Prostate gland (tissue), 2 donors: Measurements from ENCODE around the gene SETD9. TPM values are rescaled to one million over a fixed set of nuclear protein-coding genes. Genes with fewer than 3 reads are reported as not detected.

ENCODE experiments used
- DNase-seq: peaks from one replicate; pipeline ENCODE4 v3.0.0-alpha.2; 2019; ENCODE audit warnings: low spot score
- H3K27ac ChIP-seq, 2 donors: fragments of 200-600 bp; sonication (generic); 2 replicates each; pipeline ENCODE4 v1.5.1; 2017 to 2019
- H3K27me3 ChIP-seq: fragments of 200-600 bp; sonication (generic); replicated peaks from 2 replicates; pipeline ENCODE4 v1.5.1; 2019; ENCODE audit not compliant: insufficient read depth
- H3K36me3 ChIP-seq, 2 donors: fragments of 200-600 bp; sonication (generic); 1 replicate in 1 of 2; 2 replicates in 1 of 2; pipeline versions ENCODE4 v1.5.1 to v1.8.1; 2017 to 2019
- H3K4me1 ChIP-seq: fragments of 200-600 bp; sonication (generic); replicated peaks from 2 replicates; pipeline ENCODE4 v1.5.1; 2019
- H3K4me3 ChIP-seq, 2 donors: fragments of 200-600 bp; sonication (generic); 2 replicates each; pipeline ENCODE4 v1.5.1; 2017 to 2019
- H3K9me3 ChIP-seq: fragments of 200-600 bp; sonication (generic); 2 replicates; pipeline ENCODE4 v1.5.1; 2017
- CTCF ChIP-seq, 4 experiments: fragments of 200-600 bp in 2 of 4; fragments of 450-650 bp in 2 of 4; sonication (generic) in 2 of 4; IDR thresholded peaks; 1 replicate in 3 of 4; 2 replicates in 1 of 4; pipeline ENCODE4 v1.5.1; 2016 to 2019; ENCODE audit warnings: antibody characterized with exemption in 4 of 4, mild to moderate bottlenecking in 2 of 4, moderate library complexity in 2 of 4
- POLR2A ChIP-seq: fragments of 450-650 bp; IDR thresholded peaks from one replicate; pipeline ENCODE4 v1.6.1; 2016; ENCODE audit warnings: antibody characterized with exemption, mild to moderate bottlenecking
- POLR2AphosphoS5 ChIP-seq: sonication (generic); formaldehyde crosslinking; IDR thresholded peaks from one replicate; pipeline ENCODE4 v1.6.1; 2017; ENCODE audit warnings: antibody characterized with exemption
- WGBS: methylation state at CpG from one replicate; pipeline ENCODE4 v1.1.5; 2018; 5-methylcytosine and 5-hydroxymethylcytosine counted together
- intact Hi-C: fragments of 100-400 bp; cut with DNase I; formaldehyde crosslinking; loops from one replicate; pipeline ENCODE4 v1.14.2; 2022
- total RNA-seq, 2 donors: library from RNA; depleted of rRNA; stranded (reverse); fragments of >200 nt; gene quantifications; one replicate each; pipeline ENCODE4 v1.1.0, GENCODE V29; 2016

The SETD9 gene
- total RNA-seq, 2 donors from 2014 or later = 10.7 to 20.3 TPM

GRCh38 chr5:56919942-56920662 is 10.7 kb downstream of the SETD9 start:
- intact Hi-C loops = no loop called here
- H3K4me3 ChIP-seq = no peak overlapping the region
- peaks cover 0 to 5% of the 10 kb centered on the region in 2 donors for H3K36me3 ChIP-seq
- no peaks in the 10 kb centered on the region for H3K9me3 ChIP-seq
- H3K27ac ChIP-seq = no peak overlapping the region
- DNase-seq = no peak
- H3K4me1 ChIP-seq = no peaks in the 10 kb centered on the region
- 84% methylated on average over 1 of the region's 1 CpG for WGBS
- no peak for TF ChIP-seq POLR2A
- no peak for TF ChIP-seq CTCF (IDR thresholded peaks at IDR 0.05)
- no peak for TF ChIP-seq POLR2AphosphoS5
- no peaks in the 10 kb centered on the region for H3K27me3 ChIP-seq

- Histone ChIP-seq H3K27me3 (no peaks in the 10 kb centered on the region), H3K4me3 (no peak overlapping the region), H3K27ac (no peak overlapping the region), H3K4me1 (no peaks in the 10 kb centered on the region), H3K36me3 (peaks cover 0 to 5% of the 10 kb centered on the region in 2 donors), H3K9me3 (no peaks in the 10 kb centered on the region)
- intact Hi-C loops = no loop called here
- DNase-seq = no peak
- TF ChIP-seq CTCF (IDR thresholded peaks at IDR 0.05) (no peak), POLR2A (no peak), POLR2AphosphoS5 (no peak)
- WGBS = 95% methylated on average over 6 of the region's 6 CpGs
Observed at GRCh38 chr5:56922922-56923321, 13.5 kb downstream of the SETD9 start.

GRCh38 chr5:56934325-56934724 is 24.9 kb downstream of the SETD9 start:
- Histone ChIP-seq H3K27ac (no peak overlapping the region), H3K9me3 (no peaks in the 10 kb centered on the region), H3K4me1 (no peaks in the 10 kb centered on the region), H3K36me3 (peaks cover 0 to 12% of the 10 kb centered on the region in 2 donors), H3K27me3 (no peaks in the 10 kb centered on the region), H3K4me3 (no peak overlapping the region)
- intact Hi-C loops = no loop called here
- no peak for DNase-seq
- TF ChIP-seq CTCF (IDR thresholded peaks at IDR 0.05) = no peak
- no peak for TF ChIP-seq POLR2A
- TF ChIP-seq POLR2AphosphoS5 = no peak
- WGBS = 68% methylated on average over 1 of the region's 1 CpG

GRCh38 chr5:56938858-56939257 is 29.5 kb downstream of the SETD9 start:
- no peaks in the 10 kb centered on the region for H3K9me3 ChIP-seq
- DNase-seq = no peak
- intact Hi-C loops = no loop called here
- TF ChIP-seq POLR2A = no peak
- no peak for TF ChIP-seq POLR2AphosphoS5
- TF ChIP-seq CTCF (IDR thresholded peaks at IDR 0.05) = no peak
- H3K36me3 ChIP-seq = peaks cover 0 to 12% of the 10 kb centered on the region in 2 donors
- H3K27me3 ChIP-seq = no peaks in the 10 kb centered on the region
- H3K4me1 ChIP-seq = no peaks in the 10 kb centered on the region
- 56% methylated on average over 1 of the region's 1 CpG for WGBS
- H3K4me3 ChIP-seq = no peak overlapping the region
- no peak overlapping the region for H3K27ac ChIP-seq

GRCh38 chr5:56941981-56942380 is 32.6 kb downstream of the SETD9 start:
- no peak for TF ChIP-seq POLR2AphosphoS5
- TF ChIP-seq POLR2A = no peak
- no peak for TF ChIP-seq CTCF (IDR thresholded peaks at IDR 0.05)
- no peaks in the 10 kb centered on the region for H3K27me3 ChIP-seq
- 45% methylated on average over 1 of the region's 1 CpG for WGBS
- H3K27ac ChIP-seq = no peak overlapping the region
- H3K9me3 ChIP-seq = no peaks in the 10 kb centered on the region
- H3K4me1 ChIP-seq = no peaks in the 10 kb centered on the region
- H3K36me3 ChIP-seq = peaks cover 0 to 5% of the 10 kb centered on the region in 2 donors
- intact Hi-C loops = no loop called here
- DNase-seq = no peak
- H3K4me3 ChIP-seq = no peak overlapping the region
